ENCODE data around the gene TTLL11.
"Not testable (repeated sequence)": the region's sequence is repeated elsewhere in the genome, so short reads cannot be mapped to it uniquely, and the experiment has no call there.

Gene TTLL11

GRCh38 chr9:122125509-122126330 is 32.6 kb upstream of the TTLL11 start:
- no peak for FAIRE-seq

- no peak for FAIRE-seq
Measured at GRCh38 chr9:122125158-122125508, 32.0 kb upstream of the TTLL11 start.

- no peak for FAIRE-seq
Measured at GRCh38 chr9:122124528-122124927, 31.4 kb upstream of the TTLL11 start.

GRCh38 chr9:122124048-122124447 is 30.9 kb upstream of the TTLL11 start:
- FAIRE-seq = no peak

- FAIRE-seq = no peak
Measured at GRCh38 chr9:122122903-122123632, 30.0 kb upstream of the TTLL11 start.

- no peak for FAIRE-seq
Measured at GRCh38 chr9:122122468-122122867, 29.4 kb upstream of the TTLL11 start.

GRCh38 chr9:122121931-122122330 is 28.8 kb upstream of the TTLL11 start:
- FAIRE-seq = no peak

GRCh38 chr9:122121391-122121790 is 28.3 kb upstream of the TTLL11 start:
- no peak for FAIRE-seq

- no peak for FAIRE-seq
Measured at GRCh38 chr9:122120316-122121071, 27.4 kb upstream of the TTLL11 start.

GRCh38 chr9:122119721-122120120 is 26.6 kb upstream of the TTLL11 start:
- FAIRE-seq = no peak

GRCh38 chr9:122119166-122119521 is 26.0 kb upstream of the TTLL11 start:
- FAIRE-seq = no peak

GRCh38 chr9:122118343-122119165 is 25.4 kb upstream of the TTLL11 start:
- no peak for FAIRE-seq

- FAIRE-seq = not testable (repeated sequence)
Measured at GRCh38 chr9:122117241-122117640, 24.1 kb upstream of the TTLL11 start.

GRCh38 chr9:122116448-122117173 is 23.5 kb upstream of the TTLL11 start:
- FAIRE-seq = no peak

GRCh38 chr9:122116040-122116439 is 22.9 kb upstream of the TTLL11 start:
- FAIRE-seq = no peak

GRCh38 chr9:122115176-122116035 is 22.3 kb upstream of the TTLL11 start:
- FAIRE-seq = no peak

- FAIRE-seq = no peak
Measured at GRCh38 chr9:122113574-122113973, 20.5 kb upstream of the TTLL11 start.

- FAIRE-seq = no peak
Measured at GRCh38 chr9:122112238-122112637, 19.1 kb upstream of the TTLL11 start.

GRCh38 chr9:122111413-122112085 is 18.4 kb upstream of the TTLL11 start:
- FAIRE-seq = no peak

GRCh38 chr9:122110100-122110833 is 17.2 kb upstream of the TTLL11 start:
- FAIRE-seq = no peak
